Measurements from ENCODE around the gene APH1B.

The APH1B gene

DNA sequence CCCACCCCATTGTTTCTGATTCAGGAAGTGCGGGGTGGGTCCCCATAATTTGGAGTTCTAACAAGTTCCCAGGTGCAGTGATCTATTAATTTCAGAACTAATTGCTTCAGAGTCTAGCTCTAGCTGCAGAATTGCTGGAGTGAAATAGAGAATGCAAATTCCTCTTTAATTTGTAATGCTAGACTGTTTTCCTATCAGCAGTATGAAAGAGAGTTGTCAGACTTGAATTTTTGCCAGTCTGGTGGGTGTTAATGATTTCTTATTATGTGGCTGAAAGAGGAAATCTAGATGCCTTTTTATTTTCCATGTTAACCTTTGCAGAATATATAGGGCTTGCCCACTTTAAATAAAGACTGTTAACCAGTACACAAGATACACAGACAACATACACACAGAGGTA is 23.7 kb downstream of the APH1B start:
- Mint-ChIP-seq H3K27ac (peak overlapping the region; percentile 61 to 90 (median 85)), H3K9me3 (no peaks in the 10 kb centered on the region), H3K36me3 (ENCODE audit: low read depth) (peaks cover 33% of the 10 kb centered on the region), H3K4me1 (peaks cover 9% of the 10 kb centered on the region), H3K4me3 (no peak overlapping the region), H3K27me3 (ENCODE audit: low read depth) (no peaks in the 10 kb centered on the region)
- TF ChIP-seq, protein P1, sequence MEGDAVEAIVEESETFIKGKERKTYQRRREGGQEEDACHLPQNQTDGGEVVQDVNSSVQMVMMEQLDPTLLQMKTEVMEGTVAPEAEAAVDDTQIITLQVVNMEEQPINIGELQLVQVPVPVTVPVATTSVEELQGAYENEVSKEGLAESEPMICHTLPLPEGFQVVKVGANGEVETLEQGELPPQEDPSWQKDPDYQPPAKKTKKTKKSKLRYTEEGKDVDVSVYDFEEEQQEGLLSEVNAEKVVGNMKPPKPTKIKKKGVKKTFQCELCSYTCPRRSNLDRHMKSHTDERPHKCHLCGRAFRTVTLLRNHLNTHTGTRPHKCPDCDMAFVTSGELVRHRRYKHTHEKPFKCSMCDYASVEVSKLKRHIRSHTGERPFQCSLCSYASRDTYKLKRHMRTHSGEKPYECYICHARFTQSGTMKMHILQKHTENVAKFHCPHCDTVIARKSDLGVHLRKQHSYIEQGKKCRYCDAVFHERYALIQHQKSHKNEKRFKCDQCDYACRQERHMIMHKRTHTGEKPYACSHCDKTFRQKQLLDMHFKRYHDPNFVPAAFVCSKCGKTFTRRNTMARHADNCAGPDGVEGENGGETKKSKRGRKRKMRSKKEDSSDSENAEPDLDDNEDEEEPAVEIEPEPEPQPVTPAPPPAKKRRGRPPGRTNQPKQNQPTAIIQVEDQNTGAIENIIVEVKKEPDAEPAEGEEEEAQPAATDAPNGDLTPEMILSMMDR (IDR thresholded peaks at IDR 0.05; ENCODE audit: unreplicated experiment in 3 of 3) = no peak

DNA sequence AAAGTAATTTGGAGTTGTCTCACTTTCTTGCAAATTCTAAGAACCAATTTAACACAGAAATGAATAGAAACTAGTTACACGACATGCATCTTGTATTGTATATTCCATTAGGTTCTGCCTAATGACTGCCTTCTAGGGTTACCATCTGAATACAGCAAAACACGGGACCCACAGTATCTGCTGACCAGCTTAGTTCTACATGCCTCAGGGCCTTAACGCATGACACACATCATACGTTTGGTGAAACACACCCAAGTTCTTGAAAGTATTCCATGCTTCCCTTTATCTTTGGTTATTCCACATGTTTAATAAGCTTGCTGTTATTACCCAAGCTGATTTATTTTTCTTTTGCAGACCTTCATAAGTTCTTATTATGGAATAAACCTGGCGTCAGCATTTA is 27.9 kb downstream of the APH1B start:
- no peak overlapping the region for H3K4me3 Mint-ChIP-seq
- no peaks in the 10 kb centered on the region for H3K27me3 Mint-ChIP-seq (ENCODE audit: low read depth)
- peaks cover 5% of the 10 kb centered on the region for H3K4me1 Mint-ChIP-seq
- no peaks in the 10 kb centered on the region for H3K9me3 Mint-ChIP-seq
- TF ChIP-seq, protein P1 (IDR thresholded peaks at IDR 0.05; ENCODE audit: unreplicated experiment in 3 of 3) = no peak
- no peak overlapping the region for H3K27ac Mint-ChIP-seq
- H3K36me3 Mint-ChIP-seq (ENCODE audit: low read depth) = peaks cover 17% of the 10 kb centered on the region

DNA sequence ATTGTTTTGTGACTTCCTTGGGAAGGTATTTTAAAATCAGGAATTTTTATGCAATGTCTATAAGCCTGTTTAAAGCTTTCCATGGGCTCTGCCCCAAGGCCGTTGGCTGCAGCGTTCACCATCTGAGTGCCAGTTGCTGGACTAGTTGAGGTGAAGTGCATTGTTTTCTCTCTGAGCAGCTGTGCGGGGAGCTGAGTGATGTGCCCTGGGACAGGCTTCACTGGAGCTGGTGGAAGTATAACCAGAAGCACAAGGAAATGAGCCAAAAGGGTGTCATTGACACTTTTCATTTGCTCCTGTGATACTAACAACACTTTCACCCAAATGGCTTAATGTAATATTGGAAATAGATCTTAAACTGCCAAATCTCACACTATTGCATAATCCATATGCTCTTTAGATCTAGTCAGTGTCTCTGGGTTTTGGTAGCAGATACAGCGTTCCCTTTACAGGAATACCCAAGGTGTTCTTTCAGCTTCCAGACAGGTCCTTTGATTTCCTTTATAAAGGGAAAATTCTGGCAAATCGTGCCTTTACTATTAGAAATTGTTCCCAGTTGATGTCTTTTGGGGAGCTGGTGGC is 29.2 kb downstream of the APH1B start:
- H3K9me3 Mint-ChIP-seq = no peaks in the 10 kb centered on the region
- H3K4me1 Mint-ChIP-seq = no peaks in the 10 kb centered on the region
- TF ChIP-seq, protein P1 (IDR thresholded peaks at IDR 0.05; ENCODE audit: unreplicated experiment in 3 of 3) = no peak
- peak overlapping the region; percentile 8 to 42 (median 28) for H3K27ac Mint-ChIP-seq
- H3K27me3 Mint-ChIP-seq (ENCODE audit: low read depth) = no peaks in the 10 kb centered on the region
- H3K4me3 Mint-ChIP-seq = no peak overlapping the region
- H3K36me3 Mint-ChIP-seq (ENCODE audit: low read depth) = peaks cover 13% of the 10 kb centered on the region

DNA sequence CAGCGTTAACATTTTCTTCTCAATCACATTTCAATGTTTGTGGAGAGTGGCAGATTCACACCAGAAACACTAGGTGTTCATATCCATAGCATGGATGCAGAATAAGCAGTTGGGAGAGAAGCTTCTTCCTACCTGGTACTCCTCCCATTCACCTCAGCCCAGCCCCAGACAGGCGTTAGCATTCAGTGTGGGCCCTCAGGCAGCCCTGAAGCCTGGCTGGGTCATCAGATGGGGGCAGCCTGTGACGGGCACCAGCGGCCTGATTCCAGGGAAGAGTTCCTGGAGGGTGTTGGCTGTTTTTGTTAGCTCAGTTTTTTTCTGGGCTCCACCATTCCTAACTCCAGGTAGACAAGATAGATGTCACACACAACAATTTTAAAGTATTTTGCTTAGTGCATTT is 31.1 kb downstream of the APH1B start:
- no peaks in the 10 kb centered on the region for H3K27me3 Mint-ChIP-seq (ENCODE audit: low read depth)
- peaks cover 4% of the 10 kb centered on the region for H3K36me3 Mint-ChIP-seq (ENCODE audit: low read depth)
- TF ChIP-seq, protein P1 (IDR thresholded peaks at IDR 0.05; ENCODE audit: unreplicated experiment in 3 of 3) = no peak
- no peaks in the 10 kb centered on the region for H3K4me1 Mint-ChIP-seq
- H3K9me3 Mint-ChIP-seq = no peaks in the 10 kb centered on the region
- H3K27ac Mint-ChIP-seq = no peak overlapping the region
- no peak overlapping the region for H3K4me3 Mint-ChIP-seq

DNA sequence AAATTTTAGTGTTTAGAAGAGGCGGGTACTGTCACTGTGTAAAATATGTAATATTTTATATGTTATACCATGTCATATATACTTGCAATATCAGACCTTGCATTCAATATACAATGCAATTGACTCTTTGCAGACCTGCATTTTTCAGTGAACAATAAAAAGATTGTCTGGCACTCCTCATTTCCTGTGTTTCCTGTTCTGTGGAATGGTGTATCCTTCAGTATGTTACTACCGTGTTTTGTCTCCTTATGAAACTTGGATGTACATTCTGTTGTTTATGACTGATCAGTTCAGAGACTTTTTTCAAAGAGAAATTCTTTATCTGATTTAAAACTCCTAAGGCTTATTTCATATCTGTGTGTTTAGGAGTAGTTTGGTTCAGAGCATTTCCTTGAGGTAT is 31.5 kb downstream of the APH1B start:
- no peaks in the 10 kb centered on the region for H3K27me3 Mint-ChIP-seq (ENCODE audit: low read depth)
- no peaks in the 10 kb centered on the region for H3K4me1 Mint-ChIP-seq

DNA sequence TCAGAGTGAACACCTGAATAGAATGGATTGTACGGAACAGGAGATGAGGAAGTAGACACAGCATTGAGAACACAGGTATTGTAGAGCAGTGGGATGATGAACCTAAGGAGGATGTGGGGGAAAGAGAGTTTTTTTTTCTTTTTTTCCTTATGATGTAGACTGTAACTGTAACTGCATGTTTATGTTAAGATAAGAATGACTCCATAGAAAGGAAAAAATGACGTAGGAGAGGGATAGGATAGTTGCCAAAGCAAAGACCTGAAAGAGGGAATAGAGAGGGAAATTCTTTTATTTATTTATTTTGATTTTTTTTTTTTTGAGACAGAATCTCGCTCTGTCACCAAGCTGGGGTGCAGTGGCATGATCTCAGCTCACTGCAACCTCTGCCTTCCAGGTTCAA is 33.2 kb downstream of the APH1B start:
- H3K27ac Mint-ChIP-seq = no peak overlapping the region
- no peaks in the 10 kb centered on the region for H3K9me3 Mint-ChIP-seq
- no peak overlapping the region for H3K4me3 Mint-ChIP-seq
- no peaks in the 10 kb centered on the region for H3K36me3 Mint-ChIP-seq (ENCODE audit: low read depth)
- H3K4me1 Mint-ChIP-seq = no peaks in the 10 kb centered on the region
- TF ChIP-seq, protein P1 (IDR thresholded peaks at IDR 0.05; ENCODE audit: unreplicated experiment in 3 of 3) = no peak
- no peaks in the 10 kb centered on the region for H3K27me3 Mint-ChIP-seq (ENCODE audit: low read depth)

More for the DNA sequence above, 31.5 kb downstream of the APH1B start:
- Mint-ChIP-seq H3K4me3 (no peak overlapping the region), H3K9me3 (no peaks in the 10 kb centered on the region), H3K36me3 (ENCODE audit: low read depth) (no peaks in the 10 kb centered on the region), H3K27ac (no peak overlapping the region)
- TF ChIP-seq, protein P1 (IDR thresholded peaks at IDR 0.05; ENCODE audit: unreplicated experiment in 3 of 3) = no peak

Measured in nephron (organoid).